Right atrium auricular region (tissue), 2 donors: ENCODE data around the gene ALDH9A1. TPM values are rescaled to one million over a fixed set of nuclear protein-coding genes. Genes with fewer than 3 reads are reported as not detected.

Source experiments
- DNase-seq: peaks from one replicate; pipeline ENCODE4 v3.0.0-alpha.2; 2019; ENCODE audit warnings: low spot score
- H3K27ac ChIP-seq, 2 donors: fragments of 200-600 bp; sonication (generic); 1 replicate in 1 of 2; 2 replicates in 1 of 2; pipeline ENCODE4 v1.5.1; 2016 to 2019
- H3K27me3 ChIP-seq, 2 donors: fragments of 200-600 bp; sonication (generic); one replicate each; pipeline versions ENCODE4 v1.5.1 to v1.6.0; 2017 to 2019
- H3K36me3 ChIP-seq: fragments of 200-600 bp; sonication (generic); one replicate; pipeline ENCODE4 v1.5.1; 2016
- H3K4me1 ChIP-seq, 2 donors: fragments of 200-600 bp; sonication (generic); one replicate each; pipeline versions ENCODE4 v1.5.1 to v1.6.0; 2017 to 2019
- H3K4me3 ChIP-seq, 2 donors: fragments of 200-600 bp; sonication (generic); 1 replicate in 1 of 2; 2 replicates in 1 of 2; pipeline ENCODE4 v1.5.1; 2017 to 2019; ENCODE audit warnings: mild to moderate bottlenecking in 1 of 2, moderate library complexity in 1 of 2
- H3K9me3 ChIP-seq, 2 donors: fragments of 200-600 bp; sonication (generic); one replicate each; pipeline ENCODE4 v1.5.1; 2019
- total RNA-seq, 2 donors: library from RNA; depleted of rRNA; stranded (reverse); fragments of >200 nt; gene quantifications; one replicate each; pipeline ENCODE4 v1.1.0, GENCODE V29; 2016
- TF ChIP-seq, protein P1 (sequence below), 2 donors: fragments of 200-600 bp; sonication (generic); IDR thresholded peaks; one replicate each; pipeline ENCODE4 v1.5.1; 2019; ENCODE audit warnings: antibody characterized with exemption in 2 of 2

Gene ALDH9A1
- total RNA-seq, 2 donors from 2014 or later, result 55.0 to 66.2 TPM

DNA sequence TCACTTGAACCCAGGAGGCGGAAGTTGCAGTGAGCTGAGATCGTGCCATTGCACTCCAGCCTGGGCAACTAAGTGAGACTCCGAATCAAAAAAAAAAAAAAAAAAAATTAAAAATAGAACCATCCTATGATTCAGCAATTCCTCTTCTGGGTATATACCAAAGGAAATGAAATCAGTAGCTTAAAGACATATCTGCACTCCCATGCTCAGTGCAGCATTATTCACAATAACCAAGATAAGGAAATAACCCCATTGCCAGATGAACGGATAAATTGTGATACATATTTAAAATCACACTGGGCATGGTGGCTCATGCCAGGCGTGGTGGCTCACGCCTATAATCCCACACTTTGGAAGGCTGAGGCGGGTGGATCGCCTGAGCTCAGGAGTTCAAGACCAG is 23.8 kb downstream of the ALDH9A1 start:
- peaks cover 35% of the 10 kb centered on the region for H3K36me3 ChIP-seq
- H3K27me3 ChIP-seq, result no peaks in the 10 kb centered on the region
- no peaks in the 10 kb centered on the region for H3K4me1 ChIP-seq
- no peaks in the 10 kb centered on the region for H3K9me3 ChIP-seq
- no peak overlapping the region for H3K27ac ChIP-seq
- TF ChIP-seq, protein P1, sequence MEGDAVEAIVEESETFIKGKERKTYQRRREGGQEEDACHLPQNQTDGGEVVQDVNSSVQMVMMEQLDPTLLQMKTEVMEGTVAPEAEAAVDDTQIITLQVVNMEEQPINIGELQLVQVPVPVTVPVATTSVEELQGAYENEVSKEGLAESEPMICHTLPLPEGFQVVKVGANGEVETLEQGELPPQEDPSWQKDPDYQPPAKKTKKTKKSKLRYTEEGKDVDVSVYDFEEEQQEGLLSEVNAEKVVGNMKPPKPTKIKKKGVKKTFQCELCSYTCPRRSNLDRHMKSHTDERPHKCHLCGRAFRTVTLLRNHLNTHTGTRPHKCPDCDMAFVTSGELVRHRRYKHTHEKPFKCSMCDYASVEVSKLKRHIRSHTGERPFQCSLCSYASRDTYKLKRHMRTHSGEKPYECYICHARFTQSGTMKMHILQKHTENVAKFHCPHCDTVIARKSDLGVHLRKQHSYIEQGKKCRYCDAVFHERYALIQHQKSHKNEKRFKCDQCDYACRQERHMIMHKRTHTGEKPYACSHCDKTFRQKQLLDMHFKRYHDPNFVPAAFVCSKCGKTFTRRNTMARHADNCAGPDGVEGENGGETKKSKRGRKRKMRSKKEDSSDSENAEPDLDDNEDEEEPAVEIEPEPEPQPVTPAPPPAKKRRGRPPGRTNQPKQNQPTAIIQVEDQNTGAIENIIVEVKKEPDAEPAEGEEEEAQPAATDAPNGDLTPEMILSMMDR (IDR thresholded peaks at IDR 0.05), result no peak
- no peak for DNase-seq
- H3K4me3 ChIP-seq, result no peak overlapping the region

DNA sequence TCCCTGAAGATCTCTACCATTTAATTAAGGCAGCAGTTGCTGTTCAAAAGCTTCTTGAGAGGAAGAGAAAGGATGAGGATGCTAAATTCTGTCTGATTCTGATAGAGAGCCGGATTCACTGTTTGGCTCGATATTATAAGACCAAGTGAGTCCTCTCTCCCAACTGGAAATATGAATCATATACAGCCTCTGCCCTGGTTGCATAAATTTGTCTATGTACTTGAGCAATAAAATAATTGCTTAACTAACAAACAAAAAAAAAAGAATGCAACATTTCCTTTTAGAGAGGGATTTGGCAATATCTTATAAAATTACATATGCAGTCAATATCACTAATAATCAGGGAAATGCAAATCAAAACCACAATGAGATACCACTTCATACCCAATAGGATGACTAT is 26.8 kb downstream of the ALDH9A1 start:
- H3K4me3 ChIP-seq, result no peak overlapping the region
- DNase-seq, result no peak
- no peaks in the 10 kb centered on the region for H3K27me3 ChIP-seq
- TF ChIP-seq, protein P1 (IDR thresholded peaks at IDR 0.05), result no peak
- no peaks in the 10 kb centered on the region for H3K9me3 ChIP-seq
- H3K4me1 ChIP-seq, result peaks cover 0 to 2% of the 10 kb centered on the region in 2 donors
- H3K36me3 ChIP-seq, result peaks cover 43% of the 10 kb centered on the region
- H3K27ac ChIP-seq, result no peak overlapping the region

DNA sequence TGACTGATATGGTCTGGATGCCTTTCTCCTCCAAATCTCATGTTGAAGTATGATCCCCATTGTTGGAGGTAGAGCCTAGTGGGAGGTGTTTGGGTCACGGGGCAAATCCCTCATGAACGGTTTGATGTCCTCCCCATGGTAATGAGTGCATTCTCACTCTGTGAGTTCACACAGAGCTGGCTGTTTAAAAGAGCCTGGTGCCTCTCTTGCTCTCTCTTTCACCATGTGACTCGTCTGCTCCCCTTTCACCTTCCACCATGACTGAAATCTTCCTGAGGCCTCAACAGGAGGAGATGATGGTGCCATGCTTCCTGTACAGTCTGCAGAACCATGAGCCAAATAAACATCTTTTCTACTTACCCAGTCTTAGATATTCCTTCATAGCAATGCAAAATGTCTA is 30.2 kb downstream of the ALDH9A1 start:
- H3K36me3 ChIP-seq, result peaks cover 59% of the 10 kb centered on the region
- no peak overlapping the region for H3K4me3 ChIP-seq
- H3K27me3 ChIP-seq, result no peaks in the 10 kb centered on the region
- H3K9me3 ChIP-seq, result no peaks in the 10 kb centered on the region
- no peak overlapping the region for H3K27ac ChIP-seq
- peaks cover 0 to 8% of the 10 kb centered on the region in 2 donors for H3K4me1 ChIP-seq
- TF ChIP-seq, protein P1 (IDR thresholded peaks at IDR 0.05), result no peak
- no peak for DNase-seq

DNA sequence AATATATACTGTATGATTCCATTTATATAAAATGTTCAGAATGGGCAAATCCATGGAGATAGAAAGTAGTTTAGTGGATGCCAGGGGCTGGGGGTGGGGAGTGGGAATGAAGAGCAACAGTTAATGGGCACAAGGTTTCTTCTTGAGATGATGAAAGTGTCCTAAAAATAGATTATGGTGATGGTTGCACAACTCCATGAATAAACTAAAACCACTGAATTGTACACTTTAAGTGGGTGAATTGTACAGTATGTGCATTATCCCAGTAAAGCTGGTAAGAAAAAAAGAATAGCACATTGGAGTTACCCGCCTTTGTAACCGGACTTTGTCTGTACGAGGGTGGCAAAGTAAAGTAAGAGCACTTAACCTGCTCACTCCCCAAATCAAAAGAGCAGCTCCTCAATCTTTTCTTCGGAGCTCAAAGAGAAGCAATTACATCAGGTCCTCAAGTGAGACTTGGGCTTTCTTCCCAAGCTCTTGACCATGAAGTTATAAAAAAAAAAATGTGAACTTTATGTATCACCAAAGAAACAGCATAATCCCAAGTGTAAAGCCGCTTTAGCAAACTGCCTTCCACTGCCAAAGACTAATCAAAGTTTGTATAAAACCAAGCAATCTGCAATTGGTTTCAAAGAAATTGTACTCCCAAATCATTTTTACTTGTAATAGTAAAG is 32.1 kb downstream of the ALDH9A1 start:
- no peak overlapping the region for H3K27ac ChIP-seq
- H3K4me1 ChIP-seq, result peaks cover 0 to 8% of the 10 kb centered on the region in 2 donors
- H3K9me3 ChIP-seq, result no peaks in the 10 kb centered on the region
- no peak overlapping the region for H3K4me3 ChIP-seq
- DNase-seq, result no peak
- TF ChIP-seq, protein P1 (IDR thresholded peaks at IDR 0.05), result no peak
- peaks cover 65% of the 10 kb centered on the region for H3K36me3 ChIP-seq
- H3K27me3 ChIP-seq, result no peaks in the 10 kb centered on the region

DNA sequence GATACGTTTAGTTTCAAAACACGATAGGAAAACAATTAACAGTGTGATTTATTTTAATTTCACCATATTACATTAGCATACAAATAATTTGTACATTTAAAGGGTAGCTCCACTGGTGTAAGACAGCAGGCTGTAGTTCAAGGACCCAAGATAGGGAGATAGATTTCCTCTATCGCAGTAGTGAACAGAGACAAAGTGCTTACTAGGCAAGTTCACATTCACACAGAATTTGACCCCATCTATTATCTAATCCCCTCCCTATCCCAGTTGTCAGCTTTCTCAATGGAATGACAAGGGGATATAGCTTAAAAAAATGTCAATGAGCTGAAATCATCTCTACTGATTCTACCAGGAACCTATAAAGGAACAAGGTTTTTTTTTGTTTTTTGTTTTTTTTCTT is 36.2 kb downstream of the ALDH9A1 start:
- Histone ChIP-seq H3K36me3 (peaks cover 61% of the 10 kb centered on the region), H3K9me3 (no peaks in the 10 kb centered on the region), H3K27me3 (no peaks in the 10 kb centered on the region), H3K4me3 (no peak overlapping the region), H3K27ac (no peak overlapping the region), H3K4me1 (peaks cover 0 to 8% of the 10 kb centered on the region in 2 donors)
- TF ChIP-seq, protein P1 (IDR thresholded peaks at IDR 0.05), result no peak
- DNase-seq, result no peak

DNA sequence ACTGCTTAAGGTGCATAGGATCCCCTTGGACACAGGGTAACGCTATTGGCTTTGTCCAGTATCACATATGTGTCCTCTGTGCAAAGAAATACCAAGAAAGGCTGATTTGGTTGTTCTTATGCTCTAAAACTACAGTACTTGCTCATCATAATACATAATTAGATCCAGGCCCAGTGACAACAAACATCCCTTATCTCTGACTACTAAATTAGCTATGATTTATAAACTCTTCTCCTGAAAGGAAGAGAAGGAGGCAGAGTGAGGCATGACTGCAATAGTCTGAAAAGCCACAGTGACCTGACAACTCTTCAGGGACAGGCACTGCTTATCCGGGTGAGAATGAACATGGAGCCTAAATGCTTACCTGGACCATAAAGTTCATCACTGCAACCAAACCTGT is 36.7 kb downstream of the ALDH9A1 start:
- H3K27ac ChIP-seq, result no peak overlapping the region
- peaks cover 0 to 7% of the 10 kb centered on the region in 2 donors for H3K4me1 ChIP-seq
- no peak overlapping the region for H3K4me3 ChIP-seq
- H3K9me3 ChIP-seq, result no peaks in the 10 kb centered on the region
- H3K36me3 ChIP-seq, result peaks cover 62% of the 10 kb centered on the region
- TF ChIP-seq, protein P1 (IDR thresholded peaks at IDR 0.05), result no peak
- H3K27me3 ChIP-seq, result no peaks in the 10 kb centered on the region
- DNase-seq, result no peak
